HepG2 (cell line): ENCODE results near the gene PGS1. TPM values are rescaled to one million over a fixed set of nuclear protein-coding genes. Genes with fewer than 3 reads are reported as not detected.

ENCODE experiments used
- ARNT2 ChIP-seq: sonication (generic); formaldehyde crosslinking; IDR thresholded peaks from 2 replicates; pipeline ENCODE4 v1.8.0; 2022; ENCODE audit warnings: mild to moderate bottlenecking, low read depth, missing genetic modification reagents, moderate library complexity
- ISX ChIP-seq: sonication (generic); formaldehyde crosslinking; conservative IDR thresholded peaks from 2 replicates; pipeline ENCODE4 v1.5.0; 2020; ENCODE audit warnings: missing genetic modification reagents
- MAFK ChIP-seq, 2 experiments: IDR thresholded peaks in 1 of 2; conservative IDR thresholded peaks in 1 of 2; 2 replicates each; pipeline ENCODE4 v1.6.1; 2011; ENCODE audit warnings: improper control_type of control experiment in 2 of 2, low read length in 2 of 2
- MED1 ChIP-seq: sonication (generic); formaldehyde crosslinking; IDR thresholded peaks from 2 replicates; pipeline ENCODE4 v1.4.0; 2020; ENCODE audit warnings: missing genetic modification reagents
- MIER3 ChIP-seq: IDR thresholded peaks from 2 replicates; pipeline ENCODE4 v1.6.1; 2016; ENCODE audit warnings: missing compliant biosample characterization, borderline replicate concordance
- MIXL1 ChIP-seq: IDR thresholded peaks from 2 replicates; pipeline ENCODE4 v1.6.1; 2016
- NFE2L1 ChIP-seq: sonication (generic); formaldehyde crosslinking; IDR thresholded peaks from 2 replicates; pipeline ENCODE4 v1.4.0; 2020; ENCODE audit warnings: missing genetic modification reagents, mild to moderate bottlenecking, borderline replicate concordance
- SCMH1 ChIP-seq: sonication (generic); formaldehyde crosslinking; IDR thresholded peaks from 2 replicates; pipeline ENCODE4 v1.9.0; 2021; ENCODE audit warnings: missing genetic modification reagents, mild to moderate bottlenecking, borderline replicate concordance
- SETDB1 ChIP-seq: sonication (generic); formaldehyde crosslinking; IDR thresholded peaks from 2 replicates; pipeline ENCODE4 v1.5.1; 2020; ENCODE audit warnings: missing genetic modification reagents, mild to moderate bottlenecking, borderline replicate concordance
- SP2 ChIP-seq: sonication (generic); formaldehyde crosslinking; IDR thresholded peaks from 2 replicates; pipeline ENCODE4 v1.5.1; 2020; ENCODE audit warnings: mild to moderate bottlenecking, missing genetic modification reagents
- SUZ12 ChIP-seq: fragments of 150-350 bp; IDR thresholded peaks from 2 replicates; pipeline ENCODE4 v1.6.1; 2014; ENCODE audit warnings: low read depth, low read length
- TSC22D2 ChIP-seq: sonication (generic); formaldehyde crosslinking; IDR thresholded peaks from 2 replicates; pipeline ENCODE4 v1.5.1; 2020; ENCODE audit warnings: missing genetic modification reagents, mild to moderate bottlenecking, borderline replicate concordance
- ZFP36L1 ChIP-seq: sonication (generic); formaldehyde crosslinking; IDR thresholded peaks from 2 replicates; pipeline ENCODE4 v1.8.0; 2022; ENCODE audit warnings: mild to moderate bottlenecking, missing genetic modification reagents, moderate library complexity
- ZNF205 ChIP-seq: IDR thresholded peaks from 2 replicates; pipeline ENCODE4 v1.6.1; 2018; ENCODE audit warnings: missing biosample characterization, missing genetic modification reagents
- ZNF24 ChIP-seq: fragments of 450-650 bp; IDR thresholded peaks from 2 replicates; pipeline ENCODE4 v1.6.1; 2017; ENCODE audit warnings: antibody characterized with exemption, mild to moderate bottlenecking
- ZNF530 ChIP-seq: sonication (generic); formaldehyde crosslinking; IDR thresholded peaks from 2 replicates; pipeline ENCODE4 v1.5.0; 2020; ENCODE audit warnings: low read depth, mild to moderate bottlenecking, missing genetic modification reagents
- ZNF546 ChIP-seq: sonication (generic); formaldehyde crosslinking; conservative IDR thresholded peaks from 2 replicates; pipeline ENCODE4 v1.8.1; 2023; ENCODE audit warnings: mild to moderate bottlenecking, missing genetic modification reagents
- ZNF614 ChIP-seq: IDR thresholded peaks from 2 replicates; pipeline ENCODE4 v1.6.1; 2018; ENCODE audit warnings: missing biosample characterization, missing genetic modification reagents, inconsistent platforms, borderline replicate concordance
- ZNF724P ChIP-seq: sonication (generic); formaldehyde crosslinking; IDR thresholded peaks from 2 replicates; pipeline ENCODE4 v1.8.0; 2022; ENCODE audit warnings: missing genetic modification reagents, borderline replicate concordance
- ZNF83 ChIP-seq: sonication (generic); formaldehyde crosslinking; IDR thresholded peaks from 2 replicates; pipeline ENCODE4 v1.4.0; 2020; ENCODE audit warnings: missing genetic modification reagents, mild to moderate bottlenecking, borderline replicate concordance
- polyA plus RNA-seq, 8 experiments: library from polyadenylated mRNA; depleted of rRNA in 3 of 8; stranded (reverse) in 7 of 8; unstranded in 1 of 8; fragments of >200 nt; fragmentation: Illumina TruSeq in 4 of 8; extraction: Trizol in 4 of 8; gene quantifications; 2 replicates each; pipeline versions ENCODE4 v1.2.1 to v1.2.3, GENCODE V29; 2011 to 2016; ENCODE audit warnings: low read depth in 4 of 8, missing spikeins in 1 of 8, mixed read lengths in 1 of 8; ENCODE audit not compliant: insufficient read depth in 1 of 8
- total RNA-seq, 5 experiments: library from RNA; depleted of rRNA; stranded (reverse); fragments of >200 nt; fragmentation: Illumina TruSeq; extraction: Trizol; gene quantifications; 2 replicates each; pipeline ENCODE4 v1.2.3, GENCODE V29; 2016; ENCODE audit warnings: low read depth in 1 of 5
- TF ChIP-seq, protein P1 (sequence below): sonication (generic); formaldehyde crosslinking; IDR thresholded peaks from 2 replicates; pipeline ENCODE4 v1.4.0; 2020; ENCODE audit warnings: mild to moderate bottlenecking, missing genetic modification reagents
- TF ChIP-seq, protein P2 (sequence below): sonication (generic); formaldehyde crosslinking; IDR thresholded peaks from 2 replicates; pipeline ENCODE4 v1.4.0; 2020; ENCODE audit warnings: missing genetic modification reagents, borderline replicate concordance
- TF ChIP-seq, protein P3 (sequence below): IDR thresholded peaks from 2 replicates; pipeline ENCODE4 v1.6.1; 2016; ENCODE audit warnings: mild to moderate bottlenecking

PGS1 gene
- total and polyA plus RNA-seq, 2 of the 13 experiments (the other 11 are each of a cell fraction or from before 2014, with no cell fraction given) = 25.9 to 31.5 TPM

DNA sequence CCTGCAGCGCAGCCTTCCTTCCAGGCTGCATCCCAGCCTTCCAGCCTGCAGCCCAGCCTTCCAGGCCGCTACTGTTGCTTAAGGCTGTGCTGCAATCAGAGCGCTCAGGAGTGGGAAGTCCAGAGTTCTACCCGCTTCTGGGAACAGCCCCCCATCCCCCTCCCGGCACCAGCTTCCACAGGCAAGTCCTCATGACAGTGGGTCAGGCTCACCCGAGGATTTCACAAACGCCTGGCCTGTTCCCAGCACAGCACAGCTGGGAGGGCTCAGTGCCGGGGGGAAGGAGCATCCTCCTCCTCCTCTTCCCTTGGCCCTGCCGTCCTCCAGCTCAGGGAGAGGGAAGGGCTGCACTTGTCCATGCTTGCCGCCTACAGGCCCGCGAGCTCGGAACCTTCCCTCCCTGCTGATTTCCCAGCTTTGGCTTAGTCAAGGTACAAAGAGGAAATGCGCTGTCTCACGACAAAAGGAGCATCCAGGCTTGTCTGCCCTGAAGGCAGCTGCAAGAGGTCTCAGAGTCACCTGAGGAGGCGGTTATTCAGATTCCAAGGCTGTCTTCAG, 26.9 kb upstream of the PGS1 start (continued):
- TF ChIP-seq, protein P1, sequence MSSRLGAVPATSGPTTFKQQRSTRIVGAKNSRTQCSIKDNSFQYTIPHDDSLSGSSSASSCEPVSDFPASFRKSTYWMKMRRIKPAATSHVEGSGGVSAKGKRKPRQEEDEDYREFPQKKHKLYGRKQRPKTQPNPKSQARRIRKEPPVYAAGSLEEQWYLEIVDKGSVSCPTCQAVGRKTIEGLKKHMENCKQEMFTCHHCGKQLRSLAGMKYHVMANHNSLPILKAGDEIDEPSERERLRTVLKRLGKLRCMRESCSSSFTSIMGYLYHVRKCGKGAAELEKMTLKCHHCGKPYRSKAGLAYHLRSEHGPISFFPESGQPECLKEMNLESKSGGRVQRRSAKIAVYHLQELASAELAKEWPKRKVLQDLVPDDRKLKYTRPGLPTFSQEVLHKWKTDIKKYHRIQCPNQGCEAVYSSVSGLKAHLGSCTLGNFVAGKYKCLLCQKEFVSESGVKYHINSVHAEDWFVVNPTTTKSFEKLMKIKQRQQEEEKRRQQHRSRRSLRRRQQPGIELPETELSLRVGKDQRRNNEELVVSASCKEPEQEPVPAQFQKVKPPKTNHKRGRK (CRISPR knock-in tag) = no peak
- TF ChIP-seq TSC22D2 (no peak), SP2 (CRISPR knock-in tag) (no peak), ZNF205 (CRISPR knock-in tag) (0 out of 2 replicates have a peak, but pooled peaks have one; percentile 34), MIER3 (CRISPR knock-in tag) (peak; percentile 25; the same call in 1 of the 2 replicates), ZNF724P (0 out of 2 replicates have a peak, but pooled peaks have one; percentile 29), MIXL1 (CRISPR knock-in tag) (no peak), ARNT2 (CRISPR knock-in tag) (peak; percentile 66; the same call in 1 of the 2 replicates), SUZ12 (no peak), ZNF546 (CRISPR knock-in tag) (no peak), SCMH1 (CRISPR knock-in tag) (no peak), NFE2L1 (CRISPR knock-in tag) (no peak), SETDB1 (CRISPR knock-in tag) (no peak), MAFK (conservative IDR thresholded peaks at IDR 0.05 in 1 of 2, IDR thresholded peaks at IDR 0.05 in 1 of 2; ENCODE audit: low read length in 2 of 2) (no peak), ZNF614 (CRISPR knock-in tag) (0 out of 2 replicates have a peak, but pooled peaks have one; percentile 48), ZNF83 (CRISPR knock-in tag) (no peak), ZNF530 (CRISPR knock-in tag) (no peak), ZNF24 (no peak), ZFP36L1 (CRISPR knock-in tag) (no peak), MED1 (CRISPR knock-in tag) (no peak), ISX (CRISPR knock-in tag) (no peak)
- TF ChIP-seq, protein P2, sequence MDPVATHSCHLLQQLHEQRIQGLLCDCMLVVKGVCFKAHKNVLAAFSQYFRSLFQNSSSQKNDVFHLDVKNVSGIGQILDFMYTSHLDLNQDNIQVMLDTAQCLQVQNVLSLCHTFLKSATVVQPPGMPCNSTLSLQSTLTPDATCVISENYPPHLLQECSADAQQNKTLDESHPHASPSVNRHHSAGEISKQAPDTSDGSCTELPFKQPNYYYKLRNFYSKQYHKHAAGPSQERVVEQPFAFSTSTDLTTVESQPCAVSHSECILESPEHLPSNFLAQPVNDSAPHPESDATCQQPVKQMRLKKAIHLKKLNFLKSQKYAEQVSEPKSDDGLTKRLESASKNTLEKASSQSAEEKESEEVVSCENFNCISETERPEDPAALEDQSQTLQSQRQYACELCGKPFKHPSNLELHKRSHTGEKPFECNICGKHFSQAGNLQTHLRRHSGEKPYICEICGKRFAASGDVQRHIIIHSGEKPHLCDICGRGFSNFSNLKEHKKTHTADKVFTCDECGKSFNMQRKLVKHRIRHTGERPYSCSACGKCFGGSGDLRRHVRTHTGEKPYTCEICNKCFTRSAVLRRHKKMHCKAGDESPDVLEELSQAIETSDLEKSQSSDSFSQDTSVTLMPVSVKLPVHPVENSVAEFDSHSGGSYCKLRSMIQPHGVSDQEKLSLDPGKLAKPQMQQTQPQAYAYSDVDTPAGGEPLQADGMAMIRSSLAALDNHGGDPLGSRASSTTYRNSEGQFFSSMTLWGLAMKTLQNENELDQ (CRISPR knock-in tag) = no peak
- TF ChIP-seq, protein P3, sequence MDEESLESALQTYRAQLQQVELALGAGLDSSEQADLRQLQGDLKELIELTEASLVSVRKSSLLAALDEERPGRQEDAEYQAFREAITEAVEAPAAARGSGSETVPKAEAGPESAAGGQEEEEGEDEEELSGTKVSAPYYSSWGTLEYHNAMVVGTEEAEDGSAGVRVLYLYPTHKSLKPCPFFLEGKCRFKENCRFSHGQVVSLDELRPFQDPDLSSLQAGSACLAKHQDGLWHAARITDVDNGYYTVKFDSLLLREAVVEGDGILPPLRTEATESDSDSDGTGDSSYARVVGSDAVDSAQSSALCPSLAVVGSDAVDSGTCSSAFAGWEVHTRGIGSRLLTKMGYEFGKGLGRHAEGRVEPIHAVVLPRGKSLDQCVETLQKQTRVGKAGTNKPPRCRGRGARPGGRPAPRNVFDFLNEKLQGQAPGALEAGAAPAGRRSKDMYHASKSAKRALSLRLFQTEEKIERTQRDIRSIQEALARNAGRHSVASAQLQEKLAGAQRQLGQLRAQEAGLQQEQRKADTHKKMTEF (CRISPR knock-in tag) = peak; percentile 82
